Hindlimb muscle (tissue), 1 donor: ENCODE measurements around the gene ZBTB24. TPM values are rescaled to one million over a fixed set of nuclear protein-coding genes. Genes with fewer than 3 reads are reported as not detected.
A peak's percentile ranks its signal among the peaks of the same experiment; 100 is the strongest.

Experiments used
- DNase-seq: peaks from one replicate; pipeline ENCODE4 v3.0.0-alpha.2; 2013
- polyA plus RNA-seq: library from polyadenylated mRNA; unstranded; fragments of 120-200 nt; gene quantifications from one replicate; pipeline ENCODE4 v1.2.1, GENCODE V29; 2013; ENCODE audit not compliant: insufficient read length

ZBTB24 gene
- polyA plus RNA-seq, 1 donor = 4.9 TPM

DNA sequence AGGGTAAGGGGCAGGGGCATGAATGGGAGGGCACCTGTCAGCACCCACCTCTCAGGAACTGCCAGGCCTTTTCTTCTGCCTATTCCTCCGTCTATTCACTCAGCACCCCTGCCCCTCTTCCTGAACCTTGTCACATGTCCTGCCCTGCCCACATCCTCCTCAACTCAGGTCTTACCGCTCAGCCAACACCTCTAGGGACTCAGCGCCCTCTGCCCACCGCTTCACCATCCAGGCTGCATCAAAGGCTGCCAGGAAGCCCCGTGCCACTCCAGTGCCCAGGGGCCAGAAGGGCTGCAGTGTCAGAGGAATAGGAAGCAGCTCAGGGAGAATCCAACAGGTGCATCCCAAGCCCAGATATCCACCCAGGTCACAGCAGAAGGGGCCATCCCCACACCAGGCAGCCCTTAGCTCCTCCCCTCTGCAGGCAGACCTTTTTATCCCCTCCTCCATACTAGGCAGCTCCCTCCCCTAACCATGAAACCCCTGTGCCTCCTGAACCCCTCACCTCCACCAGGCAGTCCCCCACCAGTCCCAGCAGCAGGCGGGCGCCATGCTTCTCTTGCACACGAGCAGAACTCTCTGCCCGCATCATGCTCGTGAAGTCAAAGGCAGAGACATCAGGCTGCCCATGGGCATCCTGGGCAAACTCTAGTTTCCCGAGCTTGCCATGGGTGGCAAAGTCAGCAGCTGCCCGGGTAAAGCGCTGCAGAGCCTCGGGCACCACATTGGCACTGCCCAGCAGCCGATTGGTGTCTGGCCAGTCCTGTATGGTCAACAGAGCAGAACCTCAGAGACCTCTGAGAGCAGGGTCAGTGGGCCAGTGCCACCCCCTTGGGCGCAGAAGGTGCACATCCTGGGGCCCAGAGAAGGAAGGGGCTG, 33.0 kb downstream of the ZBTB24 start:
- DNase-seq = no peak

DNA sequence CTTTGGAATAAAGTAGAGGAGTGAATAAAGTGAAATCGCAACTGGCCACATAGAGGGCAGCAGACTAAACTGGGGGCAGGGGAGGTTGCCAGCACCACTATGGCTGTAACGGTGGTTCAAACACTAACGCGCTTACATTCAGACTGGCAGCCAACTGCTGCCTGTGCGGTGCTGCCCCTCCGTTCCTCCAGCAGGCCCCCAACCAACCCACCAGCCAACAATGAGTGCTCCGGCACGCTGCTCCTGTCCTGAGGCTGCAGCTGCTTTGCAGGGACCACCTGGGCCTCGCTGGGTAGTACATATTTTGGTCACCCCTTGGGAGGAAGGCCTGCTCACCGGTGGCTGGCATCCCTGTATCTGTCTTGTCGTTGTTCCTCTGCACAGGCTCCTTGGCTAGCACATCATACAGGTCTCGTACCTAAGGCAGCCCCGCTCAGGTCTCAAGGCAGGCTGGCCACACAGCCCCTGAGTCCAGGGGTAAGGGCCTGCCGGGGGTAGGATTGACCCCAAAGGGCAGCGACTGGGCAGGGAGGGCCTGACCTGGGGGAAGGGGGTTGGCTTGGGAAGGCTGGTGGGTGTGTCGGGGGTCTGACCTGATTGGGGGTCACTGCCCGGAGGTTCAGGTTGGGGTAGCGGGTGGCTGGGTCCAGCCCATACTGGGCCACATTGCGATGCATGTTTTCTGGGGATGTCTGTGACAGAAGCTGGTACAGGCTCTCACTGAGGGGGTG, 33.8 kb downstream of the ZBTB24 start:
- no peak for DNase-seq

DNA sequence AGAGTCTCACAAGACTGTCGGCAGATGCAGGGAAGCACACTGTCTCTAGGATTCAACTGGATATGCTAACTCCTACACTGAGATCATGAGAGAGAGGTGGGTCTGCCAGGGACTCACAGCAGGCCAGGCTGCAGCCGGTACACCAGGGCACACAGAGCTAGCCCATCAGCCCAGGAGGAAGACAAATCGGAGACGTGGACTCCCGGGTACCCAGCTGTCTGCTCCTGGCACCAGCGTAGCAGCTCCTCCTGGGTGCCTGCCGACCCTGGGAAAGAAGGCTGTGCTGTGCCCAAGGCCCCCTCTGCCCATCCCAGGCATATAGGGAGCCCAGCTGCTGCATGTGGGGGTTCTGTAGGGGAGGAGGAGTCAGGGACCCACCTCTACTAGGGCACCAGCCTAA, 34.4 kb downstream of the ZBTB24 start:
- DNase-seq = no peak

DNA sequence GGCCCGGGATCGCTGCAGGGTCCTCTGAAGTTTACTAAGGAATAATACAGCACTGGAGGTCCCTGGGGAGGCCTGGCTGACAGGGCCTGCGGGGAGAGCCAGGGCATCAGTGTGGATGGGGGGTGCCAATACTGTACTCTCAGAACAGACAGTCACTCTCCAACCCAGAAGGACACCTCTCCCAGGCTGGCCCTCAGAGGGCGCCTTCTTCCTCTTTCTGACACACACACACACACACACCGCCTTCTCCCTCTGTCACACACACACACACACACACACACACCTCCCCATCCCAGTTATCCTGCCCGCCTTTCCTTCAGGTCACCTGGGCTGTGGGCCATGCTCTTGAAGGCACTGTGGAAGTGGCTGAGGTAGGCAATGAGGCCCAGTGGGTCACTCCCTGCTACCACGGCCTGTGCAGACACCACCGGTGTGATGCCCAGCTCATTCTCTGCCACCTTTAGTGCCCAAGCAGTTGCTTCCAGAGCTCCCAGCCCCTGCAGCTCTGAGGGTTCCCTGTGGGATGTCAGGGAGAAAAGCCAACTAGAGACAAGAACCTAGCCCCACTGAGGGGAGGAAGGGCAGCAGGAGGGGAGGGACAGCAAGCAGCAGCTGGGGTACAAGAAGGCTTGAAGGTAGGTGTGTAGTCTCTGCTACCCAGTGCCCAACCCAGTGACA, 35.0 kb downstream of the ZBTB24 start:
- no peak for DNase-seq

DNA sequence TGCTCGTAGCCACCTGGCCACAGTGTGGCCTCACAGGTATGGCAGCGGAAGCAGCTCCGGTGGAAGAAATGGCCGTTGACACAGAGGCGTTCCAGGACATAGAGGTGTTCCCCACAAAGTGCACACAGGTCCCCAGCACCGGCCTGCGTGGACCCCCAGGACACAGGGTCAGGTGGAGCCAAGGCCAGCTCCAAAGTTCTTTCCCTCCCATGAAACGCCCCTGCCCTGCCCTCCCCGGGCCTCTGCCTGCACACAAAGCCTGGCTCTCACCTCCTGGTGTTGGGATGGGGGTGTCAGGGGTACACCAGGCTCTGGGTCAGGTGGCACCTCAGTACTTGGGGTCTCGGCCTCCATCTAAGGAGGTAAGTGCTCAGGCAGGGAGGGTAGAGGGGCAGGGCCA, 35.9 kb downstream of the ZBTB24 start:
- DNase-seq = no peak

DNA sequence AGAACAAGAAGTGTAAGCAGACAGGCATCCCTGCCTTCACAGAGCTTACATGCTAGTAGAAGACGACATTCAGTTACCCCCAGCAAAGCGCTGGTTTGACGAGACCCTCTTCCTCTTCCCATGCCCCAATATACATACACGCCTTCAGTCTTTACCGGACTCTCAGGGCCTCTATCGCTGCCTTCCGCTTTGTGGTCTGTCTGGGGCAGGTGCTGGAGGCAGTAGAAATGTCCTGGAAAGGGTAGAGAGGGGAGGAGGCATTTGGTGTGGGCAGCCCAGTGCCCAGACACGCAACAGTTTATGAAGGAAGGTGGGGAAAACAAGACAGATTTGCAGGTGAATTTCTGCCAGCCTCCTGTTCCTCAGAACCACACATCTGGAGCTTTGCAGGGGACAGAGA, 36.5 kb downstream of the ZBTB24 start:
- DNase-seq = no peak

DNA sequence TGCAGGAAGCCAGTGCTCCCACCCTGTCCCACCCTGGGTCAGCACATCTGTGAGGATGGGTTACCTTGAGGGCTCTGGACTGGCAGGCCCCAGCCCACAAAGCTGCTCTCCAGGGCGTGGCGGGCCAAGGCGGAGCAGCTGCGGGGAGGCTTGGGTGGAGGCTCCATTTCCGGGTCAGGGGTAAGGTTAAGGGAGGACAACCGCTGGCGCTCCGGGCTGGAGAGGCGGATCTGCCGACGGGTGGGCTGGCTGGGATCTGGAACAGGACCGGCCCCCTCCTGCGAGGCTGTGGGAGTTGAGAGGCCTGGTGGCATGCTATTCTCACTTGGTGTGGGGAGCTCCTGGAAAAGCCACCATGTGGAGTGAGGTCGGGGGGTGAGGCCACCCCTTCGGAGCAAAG, 36.9 kb downstream of the ZBTB24 start:
- no peak for DNase-seq

DNA sequence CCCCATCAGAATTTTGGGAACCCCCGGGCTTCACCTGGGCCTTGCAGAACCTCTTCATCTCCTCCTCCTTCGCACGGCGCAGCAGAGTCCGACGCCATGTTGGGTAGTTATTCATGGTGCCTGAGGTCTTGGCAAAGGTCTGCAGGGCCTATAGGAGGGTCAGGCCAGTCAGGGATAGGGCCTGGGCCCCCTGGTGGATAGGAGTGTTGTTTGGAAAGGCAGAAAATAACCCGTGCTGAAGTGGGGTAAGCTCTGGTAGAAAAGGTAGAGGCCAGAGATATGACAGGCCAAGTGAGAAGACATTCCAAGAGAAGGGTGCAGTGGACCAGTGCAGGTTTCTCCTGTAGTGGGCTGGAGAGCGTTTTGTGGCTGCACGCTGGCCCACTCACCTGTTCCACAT, 37.6 kb downstream of the ZBTB24 start:
- DNase-seq = no peak

DNA sequence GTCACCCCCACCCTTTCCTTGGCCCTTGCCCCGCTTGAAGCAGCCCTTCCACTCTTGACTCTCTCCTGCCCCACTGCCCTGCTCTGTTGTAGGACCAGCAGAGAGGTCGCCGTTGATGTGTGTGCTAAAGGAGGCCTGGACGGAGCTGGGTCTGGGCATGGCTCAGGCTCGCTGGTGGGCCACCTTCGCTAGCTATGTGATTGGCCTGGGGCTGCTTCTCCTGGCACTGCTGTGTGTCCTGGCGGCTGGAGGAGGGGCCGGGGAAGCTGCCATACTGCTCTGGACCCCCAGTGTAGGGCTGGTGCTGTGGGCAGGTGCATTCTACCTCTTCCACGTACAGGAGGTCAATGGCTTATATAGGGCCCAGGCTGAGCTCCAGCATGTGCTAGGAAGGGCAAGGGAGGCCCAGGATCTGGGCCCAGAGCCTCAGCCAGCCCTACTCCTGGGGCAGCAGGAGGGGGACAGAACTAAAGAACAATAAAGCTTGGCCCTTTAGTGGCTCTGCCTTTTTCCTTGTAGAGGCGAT, 39.5 kb downstream of the ZBTB24 start:
- no peak for DNase-seq

DNA sequence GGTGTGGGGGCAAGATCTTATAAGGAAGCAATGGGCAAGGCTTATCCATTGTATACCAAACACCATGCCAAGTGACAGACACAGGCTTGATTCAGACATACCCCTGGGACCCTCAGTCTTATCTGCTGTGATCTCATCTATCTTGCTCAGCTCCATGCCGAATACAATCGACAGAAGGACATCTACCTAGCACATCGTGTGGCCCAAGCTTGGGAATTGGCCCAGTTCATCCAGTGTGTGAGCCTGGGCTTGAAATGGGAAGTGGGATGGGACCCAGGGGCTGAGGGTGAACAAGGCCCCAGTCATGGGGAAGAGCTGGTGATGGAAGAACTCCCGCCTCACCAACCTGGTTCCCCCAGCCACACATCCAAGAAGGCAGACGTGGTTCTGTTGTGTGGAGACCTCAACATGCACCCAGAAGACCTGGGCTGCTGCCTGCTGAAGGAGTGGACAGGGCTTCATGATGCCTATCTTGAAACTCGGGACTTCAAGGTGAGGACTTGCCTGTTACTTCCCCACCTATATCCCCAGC, 40.6 kb downstream of the ZBTB24 start:
- no peak for DNase-seq

DNA sequence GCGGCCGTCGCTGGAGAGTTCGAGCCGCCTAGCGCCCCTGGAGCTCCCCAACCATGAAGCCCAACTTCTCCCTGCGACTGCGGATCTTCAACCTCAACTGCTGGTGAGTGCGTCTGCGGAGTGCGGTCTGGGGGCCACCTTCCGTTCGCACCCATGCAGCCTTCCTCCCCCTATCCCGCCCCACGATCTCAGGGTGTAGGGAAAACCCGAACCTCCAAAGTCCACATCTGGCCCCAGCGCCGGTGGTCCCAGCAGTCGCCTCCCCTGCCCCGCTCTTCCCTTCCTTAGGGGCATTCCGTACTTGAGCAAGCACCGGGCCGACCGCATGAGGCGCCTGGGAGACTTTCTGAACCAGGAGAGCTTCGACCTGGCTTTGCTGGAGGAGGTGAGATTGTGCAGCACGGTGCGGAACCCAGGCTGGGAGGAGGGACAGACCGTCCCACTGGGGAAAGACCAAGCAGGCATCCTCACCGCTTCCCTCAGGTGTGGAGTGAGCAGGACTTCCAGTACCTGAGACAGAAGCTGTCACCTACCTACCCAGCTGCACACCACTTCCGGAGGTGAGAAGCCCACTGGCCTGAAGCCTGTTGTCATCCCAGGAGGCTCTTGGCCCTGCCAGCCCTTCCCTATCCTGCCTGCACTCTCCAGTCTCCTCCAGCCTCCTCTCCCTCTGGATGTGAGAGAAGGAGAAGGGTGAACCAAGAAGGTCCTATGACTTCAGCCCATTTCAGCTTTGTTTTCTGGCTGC, 41.8 kb downstream of the ZBTB24 start:
- no peak for DNase-seq

DNA sequence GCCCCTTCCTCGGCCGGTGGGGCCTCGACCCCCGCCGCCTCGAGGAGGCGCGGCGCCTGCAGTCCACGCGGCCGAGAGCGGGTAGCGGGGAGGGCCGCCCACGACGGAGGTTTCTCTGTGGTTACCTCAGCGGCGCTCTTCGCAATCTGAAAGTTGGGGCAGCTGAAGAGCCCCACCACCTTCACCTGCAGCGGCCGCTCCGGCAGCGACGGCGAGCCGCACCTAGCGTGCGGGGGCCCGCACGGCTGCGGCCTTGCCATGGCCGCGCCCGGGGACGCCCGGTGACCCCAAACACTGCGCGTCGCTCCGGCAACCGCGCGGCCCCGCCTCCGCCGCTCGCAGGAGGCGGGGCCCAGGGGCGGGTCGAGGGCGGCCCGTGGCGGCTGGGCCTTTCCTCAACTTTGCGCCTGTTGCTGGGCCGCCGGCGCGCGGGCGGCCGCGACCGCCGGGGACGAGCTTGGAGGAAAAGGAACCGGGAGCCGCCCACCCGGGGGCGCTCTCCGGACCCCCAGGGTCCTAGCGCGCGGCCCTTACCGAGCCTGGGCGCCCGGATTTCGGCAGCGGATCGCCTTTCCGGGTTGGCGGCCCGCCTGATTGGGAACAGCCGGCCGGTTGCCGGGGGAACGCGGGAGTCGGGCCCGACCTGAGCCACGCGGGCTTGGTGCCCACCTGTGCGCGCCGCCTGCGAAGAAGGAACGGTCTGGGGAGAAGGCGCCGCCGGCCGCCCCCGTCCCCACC, 42.5 kb downstream of the ZBTB24 start, which contains the start of the genes PPIL6 and SMPD2:
TSS of gene PPIL6 (minus strand) at position 298 of the 738 bp plus-strand sequence. CDS start at position 260, 38 bp downstream.
TSS of gene SMPD2 (plus strand) at position 394 of the 738 bp plus-strand sequence. CDS start 398 bp downstream, outside the sequence.
- peak; percentile 97 for DNase-seq

DNA sequence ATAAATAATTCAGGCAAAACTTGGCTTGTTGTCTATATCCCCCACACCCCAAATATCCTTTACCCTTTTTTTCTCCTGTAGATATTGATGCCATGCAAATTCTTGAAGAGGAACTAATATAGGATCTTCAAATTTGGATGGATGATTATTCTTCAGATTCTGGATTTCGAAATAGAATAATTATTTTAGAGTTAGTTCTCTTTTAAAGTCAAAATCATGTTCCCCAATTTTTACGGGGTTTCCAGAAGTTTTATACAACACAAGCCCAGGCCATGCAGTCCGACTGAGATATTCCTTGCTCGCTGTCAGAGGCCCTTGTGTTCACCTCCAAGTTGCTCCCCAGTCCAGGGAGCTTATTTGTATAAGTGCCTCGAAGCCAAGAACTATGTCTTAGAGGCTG, 47.0 kb downstream of the ZBTB24 start:
- DNase-seq = no peak

DNA sequence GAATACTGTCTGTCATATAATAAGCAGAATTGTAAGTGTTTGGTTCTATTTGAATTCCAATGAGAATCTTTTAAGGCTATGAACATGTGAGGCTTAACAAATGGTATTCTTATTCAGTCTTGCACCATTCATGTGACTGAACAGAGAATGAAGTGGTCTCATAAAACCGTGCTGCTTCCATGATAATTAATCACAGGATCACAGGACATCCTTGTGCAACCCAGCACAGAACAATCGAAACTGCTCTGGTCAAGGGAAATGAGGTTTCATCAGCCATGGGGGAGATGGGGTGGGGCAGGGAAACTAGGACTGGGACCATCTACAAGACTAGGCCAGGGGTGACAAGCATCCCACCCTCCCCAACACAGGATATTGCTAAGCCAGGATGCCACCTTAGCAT, 48.6 kb downstream of the ZBTB24 start:
- DNase-seq = no peak

DNA sequence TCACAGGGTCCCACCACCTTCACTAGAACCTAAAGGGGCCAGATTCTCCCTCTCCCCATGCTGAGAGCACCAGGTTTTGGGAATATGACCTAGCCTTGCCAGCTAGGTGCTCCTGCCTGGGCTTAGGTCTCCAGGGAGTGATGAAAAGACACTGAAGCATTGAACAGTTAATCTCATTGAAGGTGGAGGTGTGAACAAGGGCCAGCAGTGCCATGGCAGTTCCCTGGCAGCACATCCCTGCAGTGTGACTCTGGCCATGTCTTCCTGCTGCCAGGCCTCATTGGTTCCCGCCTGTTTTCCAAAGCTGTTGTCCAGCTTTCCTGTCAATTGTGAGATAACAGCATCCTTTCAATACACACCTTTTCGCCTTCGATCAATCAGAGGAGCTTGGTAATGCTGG, 53.5 kb downstream of the ZBTB24 start:
- DNase-seq = no peak

DNA sequence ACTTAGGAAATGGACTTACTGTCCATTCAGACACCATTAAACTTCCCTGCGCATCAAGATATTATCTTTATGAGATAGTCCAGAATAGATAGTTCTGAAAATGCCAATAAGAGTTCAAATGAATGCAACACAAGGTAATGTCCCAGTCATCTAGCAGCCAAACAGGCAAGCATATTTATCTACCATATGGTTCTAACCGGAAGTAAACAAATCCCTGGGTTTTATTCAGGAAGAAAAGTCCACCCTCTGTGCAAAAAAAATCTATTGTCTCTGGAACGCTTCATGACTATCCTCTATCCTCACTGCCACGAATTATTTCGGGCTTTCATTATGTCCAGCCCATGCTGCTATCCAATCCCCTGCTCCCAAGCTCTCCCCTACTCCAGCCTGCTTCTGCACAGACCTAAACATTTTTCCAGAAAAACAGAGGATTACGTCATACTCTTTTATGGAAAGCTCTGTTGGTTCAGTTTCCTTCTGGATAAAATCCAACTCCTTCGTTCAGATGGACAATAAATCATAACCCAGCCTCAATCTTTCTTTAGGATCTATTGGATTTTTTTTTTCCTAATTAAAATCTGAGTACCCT, 54.0 kb downstream of the ZBTB24 start:
- DNase-seq = peak; percentile 80

DNA sequence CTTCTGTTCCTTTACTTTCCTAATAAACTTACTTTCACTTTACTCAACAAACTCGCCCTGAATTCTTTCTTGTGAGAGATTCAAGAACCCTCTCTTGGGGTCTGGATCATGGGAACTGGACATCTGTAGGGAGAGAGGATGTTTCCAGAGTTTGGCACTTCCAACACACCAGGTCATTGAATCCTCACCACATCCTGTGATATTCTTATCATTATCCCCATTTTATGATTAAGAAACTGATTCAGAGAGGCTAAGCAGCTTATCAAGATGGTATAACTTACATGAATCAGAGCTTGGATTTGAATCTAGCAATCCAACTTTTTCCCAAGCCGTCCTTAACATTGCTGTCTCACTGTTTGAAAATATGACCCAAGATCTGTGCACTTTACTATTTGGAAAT, 58.1 kb downstream of the ZBTB24 start:
- no peak for DNase-seq

DNA sequence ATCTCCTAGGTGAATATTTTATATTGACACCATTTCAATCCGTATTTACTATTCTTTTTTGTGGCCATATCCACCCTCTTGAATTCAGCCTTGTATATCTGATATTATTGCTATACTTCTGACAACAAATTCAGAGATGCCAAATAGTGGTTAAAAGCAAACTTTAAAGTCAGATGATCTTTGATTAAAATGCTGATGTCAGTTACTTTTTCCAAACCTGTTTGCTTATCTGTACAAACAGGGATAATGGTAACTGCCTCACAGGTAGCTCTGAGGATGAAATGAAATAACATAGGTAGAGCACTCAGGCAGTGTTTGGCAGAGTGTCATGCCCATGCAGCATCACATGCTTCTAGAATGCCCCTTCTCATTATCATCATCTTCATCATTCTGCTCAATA, 61.8 kb downstream of the ZBTB24 start:
- no peak for DNase-seq

DNA sequence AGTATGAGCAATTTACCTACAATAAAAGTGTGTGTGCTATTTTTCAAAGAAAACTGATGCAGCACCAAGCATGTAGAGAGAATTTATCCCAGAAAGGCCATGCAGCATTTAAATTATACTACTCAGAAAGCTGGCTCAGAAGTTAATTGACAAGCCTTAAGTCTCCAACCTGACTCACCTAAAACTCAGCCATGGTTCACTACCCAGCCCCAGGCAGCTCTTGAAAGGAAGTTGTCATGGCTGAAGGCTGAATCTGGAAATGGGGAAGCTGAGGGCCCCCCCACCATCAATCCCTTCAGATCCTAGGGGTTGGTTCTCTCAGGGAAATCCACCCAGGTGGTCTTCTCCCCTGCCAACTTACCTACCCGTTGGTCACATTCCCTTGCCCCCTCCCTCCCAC, 62.3 kb downstream of the ZBTB24 start:
- no peak for DNase-seq

DNA sequence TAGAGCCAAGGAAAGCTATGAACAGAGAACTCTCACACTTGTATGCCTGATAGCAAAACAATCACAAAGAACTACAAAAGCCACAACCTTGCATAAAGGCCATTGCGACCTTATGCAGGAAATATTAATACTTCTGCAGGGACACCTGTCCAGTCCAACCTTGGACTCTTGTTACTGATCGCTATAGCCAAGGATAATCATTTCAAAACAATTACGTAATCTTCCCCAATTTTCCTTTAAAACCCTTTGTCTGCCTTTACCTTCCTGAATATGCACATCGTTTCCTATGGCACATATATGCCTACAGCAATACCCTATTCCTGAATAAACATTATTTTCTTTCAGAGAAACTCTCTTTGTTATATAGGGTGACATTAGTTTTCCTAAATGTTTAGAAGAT, 65.4 kb downstream of the ZBTB24 start:
- DNase-seq = no peak
